ENCODE measurements around the gene PIAS1.

- TF ChIP-seq SP1 (CRISPR knock-in tag; conservative IDR thresholded peaks at IDR 0.05) (no peak), TEAD1 (CRISPR knock-in tag; IDR thresholded peaks at IDR 0.05) (no peak), E2F1 (CRISPR knock-in tag; IDR thresholded peaks at IDR 0.05) (no peak), CTCF (IDR thresholded peaks at IDR 0.05) (no peak), NR2C2 (CRISPR knock-in tag; IDR thresholded peaks at IDR 0.05) (no peak), MAX (CRISPR knock-in tag; IDR thresholded peaks at IDR 0.05) (no peak), FOXJ3 (CRISPR knock-in tag; IDR thresholded peaks at IDR 0.05; ENCODE audit: borderline replicate concordance) (no peak), NR3C1 (CRISPR knock-in tag; conservative IDR thresholded peaks at IDR 0.05; ENCODE audit: low read depth) (no peak), ELF4 (CRISPR knock-in tag; IDR thresholded peaks at IDR 0.05; ENCODE audit: low read depth) (no peak), GABPB1 (CRISPR knock-in tag; IDR thresholded peaks at IDR 0.05) (no peak), USF2 (CRISPR knock-in tag; IDR thresholded peaks at IDR 0.05) (no peak), NFYB (CRISPR knock-in tag; conservative IDR thresholded peaks at IDR 0.05; ENCODE audit: low read depth) (no peak), ATF2 (CRISPR knock-in tag; IDR thresholded peaks at IDR 0.05; ENCODE audit: borderline replicate concordance, low read depth) (no peak), JUN (CRISPR knock-in tag; IDR thresholded peaks at IDR 0.05) (no peak)
Observed at GRCh38 chr15:68201879-68202261, 147.8 kb downstream of the PIAS1 start.

All from WTC11 (cell line).